Ascending aorta (tissue), 2 donors: ENCODE measurements around the gene CACNA1B. TPM values are rescaled to one million over a fixed set of nuclear protein-coding genes. Genes with fewer than 3 reads are reported as not detected.

Experiments
- DNase-seq, 2 donors: peaks; one replicate each; pipeline ENCODE4 v3.0.0-alpha.2; 2019; ENCODE audit warnings: low spot score in 2 of 2
- H3K27ac ChIP-seq, 2 donors: fragments of 200-600 bp; sonication (generic); one replicate each; pipeline ENCODE4 v1.5.1; 2016 to 2017; ENCODE audit warnings: mild to moderate bottlenecking in 1 of 2
- H3K27me3 ChIP-seq: fragments of 200-600 bp; sonication (generic); one replicate; pipeline ENCODE4 v1.5.1; 2017
- H3K36me3 ChIP-seq, 2 donors: fragments of 200-600 bp; sonication (generic); one replicate each; pipeline ENCODE4 v1.5.1; 2016
- H3K4me1 ChIP-seq, 2 donors: fragments of 200-600 bp; sonication (generic); one replicate each; pipeline ENCODE4 v1.5.1; 2016 to 2017; ENCODE audit warnings: mild to moderate bottlenecking in 1 of 2
- H3K4me3 ChIP-seq, 2 donors: fragments of 200-600 bp; sonication (generic); one replicate each; pipeline ENCODE4 v1.5.1; 2016 to 2017; ENCODE audit warnings: mild to moderate bottlenecking in 1 of 2
- H3K9me3 ChIP-seq, 2 donors: fragments of 200-600 bp; sonication (generic); one replicate each; pipeline ENCODE4 v1.5.1; 2016
- CTCF ChIP-seq, 3 experiments: fragments of 200-600 bp in 2 of 3; fragments of 450-650 bp in 1 of 3; sonication (generic) in 2 of 3; IDR thresholded peaks; one replicate each; pipeline ENCODE4 v1.5.1; 2016 to 2019; ENCODE audit warnings: antibody characterized with exemption in 3 of 3, mild to moderate bottlenecking in 1 of 3, moderate library complexity in 1 of 3
- intact Hi-C: fragments of 100-400 bp; cut with DNase I; formaldehyde crosslinking; loops from one replicate; pipeline ENCODE4 v1.15.1; 2023
- total RNA-seq: library from RNA; depleted of rRNA; stranded (reverse); fragments of >200 nt; gene quantifications from one replicate; pipeline ENCODE4 v1.1.0, GENCODE V29; 2016

CACNA1B gene
- total RNA-seq, 1 donor from 2014 or later: not detected

- H3K4me1 ChIP-seq: no peaks in the 10 kb centered on the region
- intact Hi-C loops: no loop called here
- H3K27me3 ChIP-seq: no peaks in the 10 kb centered on the region
- H3K4me3 ChIP-seq: no peak overlapping the region
- H3K36me3 ChIP-seq: no peaks in the 10 kb centered on the region
- no peak for DNase-seq
- no peak for TF ChIP-seq CTCF (IDR thresholded peaks at IDR 0.05)
- H3K9me3 ChIP-seq: no peaks in the 10 kb centered on the region
- no peak overlapping the region for H3K27ac ChIP-seq
These were observed 74.3 kb downstream of the CACNA1B start for GRCh38 chr9:137951597-137952490.

- no peak overlapping the region for H3K4me3 ChIP-seq
- no peaks in the 10 kb centered on the region for H3K9me3 ChIP-seq
- H3K27me3 ChIP-seq: no peaks in the 10 kb centered on the region
- no peaks in the 10 kb centered on the region for H3K36me3 ChIP-seq
- no peak for DNase-seq
- no peak for TF ChIP-seq CTCF (IDR thresholded peaks at IDR 0.05)
- no peaks in the 10 kb centered on the region for H3K4me1 ChIP-seq
- no peak overlapping the region for H3K27ac ChIP-seq
- intact Hi-C loops: no loop called here
These were observed 75.5 kb downstream of the CACNA1B start for GRCh38 chr9:137952976-137953666.

- no peaks in the 10 kb centered on the region for H3K4me1 ChIP-seq
- no peak overlapping the region for H3K27ac ChIP-seq
- H3K36me3 ChIP-seq: no peaks in the 10 kb centered on the region
- H3K4me3 ChIP-seq: no peak overlapping the region
- TF ChIP-seq CTCF (IDR thresholded peaks at IDR 0.05): no peak
- no peaks in the 10 kb centered on the region for H3K9me3 ChIP-seq
- no peak for DNase-seq
- intact Hi-C loops: no loop called here
- H3K27me3 ChIP-seq: no peaks in the 10 kb centered on the region
These were observed 76.3 kb downstream of the CACNA1B start for GRCh38 chr9:137953683-137954438.

- no peaks in the 10 kb centered on the region for H3K9me3 ChIP-seq
- no peak overlapping the region for H3K27ac ChIP-seq
- intact Hi-C loops: no loop called here
- H3K4me1 ChIP-seq: no peaks in the 10 kb centered on the region
- no peak for TF ChIP-seq CTCF (IDR thresholded peaks at IDR 0.05)
- H3K4me3 ChIP-seq: no peak overlapping the region
- DNase-seq: no peak
- no peaks in the 10 kb centered on the region for H3K36me3 ChIP-seq
- H3K27me3 ChIP-seq: no peaks in the 10 kb centered on the region
These were observed 77.6 kb downstream of the CACNA1B start for GRCh38 chr9:137955224-137955570.

- Histone ChIP-seq H3K27ac (no peak overlapping the region), H3K36me3 (no peaks in the 10 kb centered on the region), H3K4me1 (no peaks in the 10 kb centered on the region), H3K4me3 (no peak overlapping the region), H3K27me3 (no peaks in the 10 kb centered on the region), H3K9me3 (no peaks in the 10 kb centered on the region)
- TF ChIP-seq CTCF (IDR thresholded peaks at IDR 0.05): no peak
- intact Hi-C loops: no loop called here
- DNase-seq: no peak
These were observed 78.0 kb downstream of the CACNA1B start for GRCh38 chr9:137955586-137955985.
